GM18861 (cell line): ENCODE results near the gene RFLNA.

Source experiments
- ATAC-seq: cut with Tn5 transposase; IDR thresholded peaks from one replicate; pipeline ENCODE4 v1.9.1; 2021; ENCODE audit not compliant: unreplicated experiment

RFLNA gene

DNA sequence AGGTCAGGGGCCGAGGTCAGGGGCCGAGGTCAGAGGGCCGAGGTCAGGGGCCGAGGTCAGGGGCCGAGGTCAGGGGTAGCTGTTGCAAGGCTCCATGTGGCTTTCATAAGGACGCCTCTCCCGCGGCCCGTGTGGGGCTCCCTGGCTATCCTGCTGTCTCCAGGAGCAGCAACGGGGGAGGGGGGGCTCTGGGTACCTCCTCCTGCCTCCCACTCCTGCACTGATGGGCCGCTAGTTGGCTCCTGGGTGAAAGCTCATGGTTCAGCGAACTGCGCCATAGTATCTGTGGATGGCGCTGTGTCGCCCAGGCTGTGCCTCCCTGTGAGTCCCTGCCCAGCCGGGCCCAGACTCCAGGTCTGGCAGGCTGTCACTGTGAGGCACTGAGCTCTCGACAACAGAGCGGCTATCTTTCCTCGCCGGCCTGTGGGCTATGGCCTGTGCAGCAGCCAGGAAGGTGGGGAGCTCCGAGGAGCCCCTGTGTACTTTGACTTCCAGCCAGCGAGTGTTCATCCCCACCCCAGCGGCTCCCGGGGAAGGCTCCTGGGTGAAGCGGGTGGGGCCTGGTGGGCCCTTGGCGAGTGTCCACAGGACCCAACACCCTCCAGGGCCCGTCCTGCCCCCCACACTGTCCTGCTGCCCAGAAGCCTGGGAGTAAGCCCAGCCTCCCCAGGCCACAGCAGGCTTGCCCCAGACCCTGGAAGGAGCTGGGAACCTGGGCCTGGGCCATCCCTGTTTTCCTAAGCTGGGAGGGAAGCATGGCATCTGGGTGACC, 8.1 kb downstream of the RFLNA start:
- no peak for ATAC-seq

GRCh38 chr12:124303579-124304313, 8.9 kb downstream of the RFLNA start:
- ATAC-seq = no peak

DNA sequence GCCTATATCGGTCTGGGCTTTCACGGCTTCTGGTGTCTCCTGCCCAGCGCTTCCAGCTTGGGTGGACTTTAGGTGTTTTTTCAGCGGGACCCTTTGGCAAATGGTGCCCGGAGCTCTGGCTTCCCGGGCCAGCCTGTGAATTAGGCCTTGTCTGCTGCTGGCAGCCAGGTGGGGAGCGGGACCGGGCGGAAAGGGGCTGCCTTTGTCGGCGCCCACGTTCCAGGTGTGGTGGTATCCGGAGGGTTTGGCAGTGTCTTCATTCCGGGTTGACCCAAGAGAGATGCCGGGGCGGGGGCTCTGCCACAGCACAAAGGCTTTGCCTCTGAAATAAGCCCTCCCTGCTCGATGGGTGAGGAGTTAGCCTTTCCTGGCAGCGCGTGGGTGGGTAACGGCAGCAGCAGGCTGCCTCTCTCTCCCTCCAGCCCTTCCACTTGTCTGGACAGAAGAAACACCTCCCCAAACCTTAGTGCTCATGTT, 9.5 kb downstream of the RFLNA start:
- ATAC-seq = no peak

DNA sequence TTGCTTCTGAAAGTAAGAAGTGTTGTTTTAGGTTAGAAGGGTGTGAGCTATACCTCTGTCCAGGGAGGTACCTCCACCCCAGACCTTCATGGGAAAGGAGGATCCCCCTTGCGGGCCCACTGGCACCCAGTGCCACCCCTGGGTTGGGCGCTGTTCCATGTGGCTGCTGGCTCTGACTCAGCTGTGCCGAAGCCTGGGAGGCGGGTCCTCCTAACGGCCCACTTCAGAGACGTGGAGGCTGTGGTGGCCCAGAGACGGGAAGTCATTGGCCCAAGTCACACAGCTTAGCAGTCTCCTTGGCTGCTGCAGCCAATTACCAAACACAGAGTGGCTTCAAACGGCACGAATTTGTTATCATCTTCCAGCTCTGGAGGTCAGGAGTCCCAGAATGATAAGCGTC, 10.2 kb downstream of the RFLNA start:
- ATAC-seq = no peak

- ATAC-seq = no peak
These were observed 11.1 kb downstream of the RFLNA start for GRCh38 chr12:124305776-124306685.

- no peak for ATAC-seq
These were observed 12.0 kb downstream of the RFLNA start for GRCh38 chr12:124306686-124307555.

- ATAC-seq = no peak
These were observed 12.6 kb downstream of the RFLNA start for GRCh38 chr12:124307556-124307825.

GRCh38 chr12:124308741-124309140, 13.8 kb downstream of the RFLNA start:
- ATAC-seq = no peak

DNA sequence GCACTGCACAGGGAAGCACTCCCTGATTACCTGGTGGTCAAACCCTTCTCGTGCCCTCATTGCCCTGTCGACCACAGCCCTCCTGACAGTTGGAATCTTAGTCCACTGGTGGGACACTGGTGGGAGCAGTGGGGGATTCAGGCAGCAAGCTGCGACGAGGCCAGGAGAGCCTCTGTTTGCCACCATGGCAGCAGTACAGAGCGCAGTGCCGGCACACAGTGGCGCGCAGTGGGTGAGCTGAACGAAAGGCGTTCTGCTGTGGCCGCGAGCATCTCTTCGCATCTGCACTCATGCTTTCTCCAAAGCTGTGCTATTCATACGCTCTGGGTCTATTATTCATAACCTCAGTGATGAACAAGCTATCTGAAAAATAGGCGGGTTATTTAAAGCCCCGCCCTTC, 14.3 kb downstream of the RFLNA start:
- ATAC-seq = no peak

DNA sequence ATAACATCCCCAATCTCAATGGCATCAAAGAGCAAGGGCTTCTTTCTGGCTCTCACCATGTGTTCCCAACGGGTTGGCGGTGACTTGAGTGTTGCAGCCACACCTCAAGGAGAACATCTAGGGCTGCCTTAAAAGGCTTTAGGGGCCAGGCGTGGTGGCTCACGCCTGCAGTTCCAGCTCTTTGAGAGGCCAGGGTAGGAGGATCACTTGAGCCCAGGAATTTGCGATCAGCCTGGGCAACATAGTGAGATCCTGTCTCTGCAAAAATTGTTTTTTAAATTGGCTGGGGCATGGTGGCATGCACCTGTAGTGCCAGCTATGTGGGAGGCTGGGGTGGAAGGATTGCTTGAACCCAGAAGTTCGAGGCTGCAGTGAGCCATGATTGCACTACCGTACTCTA, 14.9 kb downstream of the RFLNA start:
- ATAC-seq = no peak

DNA sequence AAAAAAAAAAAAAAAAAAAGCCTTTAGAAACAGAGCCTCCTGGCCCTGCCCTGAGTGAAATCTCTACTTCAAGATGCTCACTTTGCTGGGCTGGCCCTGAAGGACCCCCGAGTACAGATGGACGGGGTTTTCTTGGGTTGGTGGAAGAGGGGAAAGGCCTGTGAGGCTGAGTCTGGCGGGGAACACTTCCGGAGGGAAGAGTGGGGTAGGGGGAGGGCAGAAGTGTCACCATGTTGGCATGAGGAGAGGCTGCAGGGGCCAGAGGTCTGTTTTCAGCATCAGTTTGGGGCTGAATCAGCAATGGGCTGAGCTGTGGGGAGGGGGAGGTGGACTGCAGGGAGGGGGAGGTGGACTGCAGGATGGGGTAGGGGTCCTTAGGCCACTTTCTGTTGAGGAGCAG, 15.3 kb downstream of the RFLNA start:
- ATAC-seq = no peak

- ATAC-seq = no peak
These were observed 15.9 kb downstream of the RFLNA start for GRCh38 chr12:124310785-124311184.

- no peak for ATAC-seq
These were observed 16.6 kb downstream of the RFLNA start for GRCh38 chr12:124311292-124312109.

DNA sequence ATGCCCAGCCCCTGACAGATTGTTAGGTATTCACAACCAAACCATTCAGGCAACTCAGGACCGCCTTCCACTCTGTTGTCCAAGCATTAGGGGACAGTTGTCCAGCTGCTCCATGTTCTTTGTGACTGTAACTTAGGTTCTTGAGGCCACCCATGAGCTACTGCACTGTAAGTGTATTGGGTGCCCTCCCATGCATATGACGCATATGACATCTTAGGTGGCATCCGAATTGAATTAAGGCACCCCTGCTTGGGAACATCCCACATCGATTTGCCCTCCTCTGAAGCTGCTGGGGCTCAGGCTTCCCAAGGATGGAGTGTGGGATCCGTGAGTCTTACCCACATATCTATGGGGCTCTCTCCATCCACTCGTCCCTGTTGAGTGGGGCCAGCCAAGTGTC, 17.7 kb downstream of the RFLNA start:
- ATAC-seq = no peak

DNA sequence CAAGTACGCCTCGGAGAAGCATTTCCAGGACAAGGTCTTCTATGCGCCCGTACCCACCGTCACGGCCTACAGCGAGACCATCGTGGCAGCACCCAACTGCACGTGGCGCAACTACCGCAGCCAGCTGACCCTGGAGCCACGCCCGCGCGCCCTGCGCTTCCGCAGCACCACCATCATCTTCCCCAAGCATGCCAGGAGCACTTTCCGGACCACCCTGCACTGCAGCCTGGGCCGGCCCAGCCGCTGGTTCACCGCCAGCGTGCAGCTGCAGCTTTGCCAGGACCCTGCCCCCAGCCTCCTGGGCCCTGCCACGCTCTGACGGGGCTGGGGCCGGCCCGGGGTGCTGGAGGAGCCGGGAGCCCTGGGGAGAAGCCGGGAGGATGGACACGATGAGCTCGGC, 19.3 kb downstream of the RFLNA start:
- no peak for ATAC-seq

DNA sequence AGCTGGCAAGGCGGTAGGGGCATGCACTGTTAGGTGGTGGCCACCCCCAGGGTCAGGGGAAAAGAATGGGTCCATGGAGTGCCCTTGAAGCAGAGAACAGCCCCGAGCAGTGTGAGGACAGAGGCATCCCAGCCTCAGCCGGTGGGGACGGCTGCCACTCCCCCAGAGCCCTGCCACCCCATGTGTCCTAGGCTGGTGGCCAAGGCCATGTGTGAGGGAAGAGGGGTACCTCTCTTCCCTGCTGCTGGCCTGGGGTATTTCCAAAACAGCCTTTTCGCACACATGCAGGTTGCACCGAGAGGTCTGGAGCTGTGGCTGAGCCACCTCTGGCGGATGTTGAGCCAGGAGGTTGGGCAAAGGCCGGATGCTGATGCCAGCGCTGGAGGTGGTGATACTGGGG, 19.9 kb downstream of the RFLNA start:
- ATAC-seq = no peak

DNA sequence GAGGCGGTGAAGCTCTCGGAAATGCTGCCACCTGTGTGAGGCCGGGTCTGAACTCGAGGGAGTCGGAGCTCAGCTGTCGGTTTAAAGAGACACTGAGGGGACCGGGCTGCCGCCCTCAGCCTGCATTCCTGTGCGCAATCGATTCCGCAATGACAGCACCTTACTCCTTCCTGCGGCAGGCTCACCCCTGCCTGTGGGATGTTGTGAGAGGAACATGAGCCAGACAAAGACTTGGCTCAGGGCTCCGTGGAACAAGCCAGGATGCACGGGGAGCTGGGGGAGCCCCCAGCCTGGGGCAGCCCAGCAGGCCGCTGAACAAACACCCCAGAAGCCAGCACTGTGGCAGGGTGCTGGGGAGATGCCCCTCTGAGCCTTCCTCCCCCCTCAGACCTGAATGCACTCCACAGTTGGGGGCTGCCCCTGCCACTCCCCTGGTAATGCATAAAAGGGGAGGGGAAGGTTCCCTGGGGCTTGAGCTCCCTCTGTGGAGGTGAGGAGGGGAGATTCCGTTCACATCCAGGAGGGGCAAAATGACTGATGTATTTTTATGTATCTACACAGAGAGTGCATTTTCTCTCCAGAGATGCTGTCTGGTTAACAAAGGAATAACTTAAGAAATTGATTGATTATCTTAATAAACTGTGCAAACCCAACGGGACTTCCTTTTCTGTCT, 20.6 kb downstream of the RFLNA start:
- ATAC-seq = no peak

DNA sequence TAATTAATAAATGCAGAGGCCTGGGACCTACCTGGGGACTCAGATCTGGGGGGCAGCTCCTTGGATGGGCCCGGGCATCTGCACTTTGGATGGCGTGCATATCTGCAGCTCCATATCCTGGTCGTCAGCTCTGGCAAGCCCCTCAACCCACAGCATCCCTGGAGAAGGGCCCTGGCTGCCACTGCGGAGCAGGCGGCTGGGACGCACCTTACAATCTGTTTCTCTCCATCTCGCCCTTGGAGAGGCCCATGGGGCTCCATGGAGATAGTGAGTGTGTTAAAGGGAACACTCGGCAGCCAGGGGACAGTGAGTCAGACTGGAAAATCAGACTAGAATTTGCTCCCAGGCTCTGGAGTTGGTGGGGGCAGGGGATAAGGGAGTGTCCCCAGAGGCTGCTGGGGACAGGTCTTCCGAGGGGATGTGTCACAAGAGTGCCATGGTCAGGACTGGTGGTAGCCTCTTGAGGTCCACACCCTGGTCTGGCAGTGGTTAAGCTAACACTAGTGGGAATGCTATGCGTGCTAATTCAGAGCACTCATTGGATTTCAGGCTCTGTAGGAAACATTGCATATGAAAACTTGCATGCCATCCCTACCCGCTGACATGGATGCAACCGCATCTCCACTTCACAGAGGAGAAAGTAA, 21.5 kb downstream of the RFLNA start:
- no peak for ATAC-seq

GRCh38 chr12:124317400-124317799, 22.5 kb downstream of the RFLNA start:
- no peak for ATAC-seq
